GM21526 (cell line): ENCODE data around the gene FOXP1.

Experiments
- ATAC-seq: cut with Tn5 transposase; IDR thresholded peaks from one replicate; pipeline ENCODE4 v1.9.1; 2021; ENCODE audit warnings: moderate library complexity; ENCODE audit not compliant: unreplicated experiment, low FRiP score

FOXP1 gene

GRCh38 chr3:71583566-71584393 is at the start of gene FOXP1:
TSS of gene FOXP1 (minus strand) at chr3:71583728. CDS start at chr3:71198381, 385,347 bp downstream.
- ATAC-seq = no peak

- ATAC-seq = no peak
Observed at GRCh38 chr3:71629711-71630110, 46.2 kb upstream of the FOXP1 start.

- ATAC-seq = no peak
Observed at GRCh38 chr3:71629289-71629688, 45.8 kb upstream of the FOXP1 start.

- no peak for ATAC-seq
Observed at GRCh38 chr3:71628522-71628921, 45.0 kb upstream of the FOXP1 start.

GRCh38 chr3:71625676-71626075 is 42.1 kb upstream of the FOXP1 start:
- no peak for ATAC-seq

- ATAC-seq = no peak
Observed at GRCh38 chr3:71621825-71622537, 38.5 kb upstream of the FOXP1 start.

GRCh38 chr3:71618538-71618937 is 35.0 kb upstream of the FOXP1 start:
- no peak for ATAC-seq

GRCh38 chr3:71616571-71617021 is 33.1 kb upstream of the FOXP1 start:
- no peak for ATAC-seq

- ATAC-seq = no peak
Observed at GRCh38 chr3:71614869-71615268, 31.3 kb upstream of the FOXP1 start.

GRCh38 chr3:71614426-71614825 is 30.9 kb upstream of the FOXP1 start:
- ATAC-seq = no peak

GRCh38 chr3:71611099-71611498 is 27.6 kb upstream of the FOXP1 start:
- ATAC-seq = no peak

GRCh38 chr3:71607364-71607763 is 23.8 kb upstream of the FOXP1 start:
- ATAC-seq = no peak

- no peak for ATAC-seq
Observed at GRCh38 chr3:71606582-71606981, 23.1 kb upstream of the FOXP1 start.

- ATAC-seq = no peak
Observed at GRCh38 chr3:71602256-71602655, 18.7 kb upstream of the FOXP1 start.

GRCh38 chr3:71601811-71602210 is 18.3 kb upstream of the FOXP1 start:
- no peak for ATAC-seq

GRCh38 chr3:71600646-71601288 is 17.2 kb upstream of the FOXP1 start:
- ATAC-seq = no peak

- no peak for ATAC-seq
Observed at GRCh38 chr3:71599416-71599815, 15.9 kb upstream of the FOXP1 start.

GRCh38 chr3:71598292-71598691 is 14.8 kb upstream of the FOXP1 start:
- ATAC-seq = no peak

GRCh38 chr3:71597286-71597685 is 13.8 kb upstream of the FOXP1 start:
- ATAC-seq = no peak

GRCh38 chr3:71593106-71593505 is 9.6 kb upstream of the FOXP1 start:
- ATAC-seq = no peak

- ATAC-seq = no peak
Observed at GRCh38 chr3:71591101-71591500, 7.6 kb upstream of the FOXP1 start.
